DOHH2 (cell line): ENCODE results near the gene DOCK4.

Experiments used
- H3F3A ChIP-seq: fragments of 200-600 bp; sonication (generic), shearing (Covaris generic); 2 replicates; pipeline ENCODE4 v1.6.0; 2016; ENCODE audit warnings: antibody characterized with exemption, mild to moderate bottlenecking; ENCODE audit not compliant: control insufficient read depth, insufficient read depth
- H3K27ac ChIP-seq: fragments of 200-600 bp; sonication (generic); 2 replicates; pipeline ENCODE4 v1.5.1; 2014; ENCODE audit warnings: low read depth, mild to moderate bottlenecking, low read length, moderate library complexity
- H3K27me3 ChIP-seq: fragments of 200-600 bp; sonication (generic); 2 replicates; pipeline ENCODE4 v1.6.1; 2014; ENCODE audit warnings: mild to moderate bottlenecking, low read length, mixed read lengths; ENCODE audit not compliant: control insufficient read depth
- H3K36me3 ChIP-seq: fragments of 200-600 bp; sonication (generic); 2 replicates; pipeline ENCODE4 v1.6.1; 2014; ENCODE audit warnings: mild to moderate bottlenecking, low read length, moderate library complexity, mixed read lengths; ENCODE audit not compliant: control insufficient read depth
- H3K4me1 ChIP-seq: fragments of 200-600 bp; sonication (generic); 2 replicates; pipeline ENCODE4 v1.6.1; 2014; ENCODE audit warnings: mild to moderate bottlenecking, low read length, mixed read lengths; ENCODE audit not compliant: control insufficient read depth
- H3K4me2 ChIP-seq: fragments of 200-600 bp; sonication (generic); 2 replicates; pipeline ENCODE4 v1.6.0; 2014; ENCODE audit warnings: mild to moderate bottlenecking, low read length, moderate library complexity
- H3K4me3 ChIP-seq: fragments of 200-600 bp; sonication (generic); 2 replicates; pipeline ENCODE4 v1.5.1; 2014; ENCODE audit warnings: mild to moderate bottlenecking, low read length, mixed read lengths
- H3K79me2 ChIP-seq: fragments of 200-600 bp; sonication (generic); 2 replicates; pipeline ENCODE4 v1.6.1; 2014; ENCODE audit warnings: mild to moderate bottlenecking, low read length, mixed read lengths; ENCODE audit not compliant: control insufficient read depth
- H3K9me2 ChIP-seq: fragments of 200-600 bp; sonication (generic); replicated peaks from 2 replicates; pipeline ENCODE4 v1.6.1; 2014; ENCODE audit warnings: mild to moderate bottlenecking, low read length, mixed read lengths; ENCODE audit not compliant: control insufficient read depth
- H3K9me3 ChIP-seq: fragments of 200-600 bp; sonication (generic); 2 replicates; pipeline ENCODE4 v1.6.1; 2014; ENCODE audit warnings: antibody characterized with exemption, low read length, mixed read lengths; ENCODE audit not compliant: control insufficient read depth, insufficient read depth
- H4K20me1 ChIP-seq: fragments of 200-600 bp; sonication (generic); 2 replicates; pipeline ENCODE4 v1.6.0; 2014; ENCODE audit warnings: low read depth, mild to moderate bottlenecking, antibody characterized with exemption, low read length, moderate library complexity; ENCODE audit not compliant: control insufficient read depth, insufficient read depth
- CTCF ChIP-seq: fragments of 200-600 bp; sonication (generic); IDR thresholded peaks from one replicate; pipeline ENCODE4 v1.5.1; 2014; ENCODE audit warnings: antibody characterized with exemption, mild to moderate bottlenecking, low read depth, low read length; ENCODE audit not compliant: poor library complexity, severe bottlenecking
- EZH2phosphoT487 ChIP-seq: fragments of 200-600 bp; sonication (generic); IDR thresholded peaks from 2 replicates; pipeline ENCODE4 v1.6.1; 2017; ENCODE audit warnings: borderline replicate concordance, mild to moderate bottlenecking, antibody characterized with exemption, low read length, moderate library complexity, mixed read lengths

The DOCK4 gene

GRCh38 chr7:112176693-112177415, 29.3 kb downstream of the DOCK4 start:
- Histone ChIP-seq H3K4me3 (no peak overlapping the region), H4K20me1 (no peaks in the 10 kb centered on the region), H3K27me3 (peaks cover 46% of the 10 kb centered on the region), H3K9me3 (no peaks in the 10 kb centered on the region), H3K9me2 (no peaks in the 10 kb centered on the region), H3K36me3 (no peaks in the 10 kb centered on the region), H3K79me2 (no peaks in the 10 kb centered on the region), H3F3A (no peaks in the 10 kb centered on the region), H3K4me2 (no peak overlapping the region), H3K27ac (no peak overlapping the region), H3K4me1 (no peaks in the 10 kb centered on the region)
- TF ChIP-seq CTCF (no peak), EZH2phosphoT487 (no peak)

- H3K79me2 ChIP-seq, result no peaks in the 10 kb centered on the region
- H3K4me3 ChIP-seq, result no peak overlapping the region
Observed at GRCh38 chr7:112176241-112176640, 30.0 kb downstream of the DOCK4 start.

GRCh38 chr7:112174192-112174591, 32.0 kb downstream of the DOCK4 start:
- no peaks in the 10 kb centered on the region for H3K4me1 ChIP-seq
- no peak overlapping the region for H3K4me2 ChIP-seq
- H3K27ac ChIP-seq, result no peak overlapping the region
- no peaks in the 10 kb centered on the region for H3K36me3 ChIP-seq
- H3K79me2 ChIP-seq, result no peaks in the 10 kb centered on the region
- no peaks in the 10 kb centered on the region for H3F3A ChIP-seq
- TF ChIP-seq CTCF (no peak), EZH2phosphoT487 (no peak)
- H3K9me2 ChIP-seq, result no peaks in the 10 kb centered on the region
- H3K27me3 ChIP-seq, result peaks cover 29% of the 10 kb centered on the region
- no peaks in the 10 kb centered on the region for H3K9me3 ChIP-seq
- no peak overlapping the region for H3K4me3 ChIP-seq
- no peaks in the 10 kb centered on the region for H4K20me1 ChIP-seq

More at GRCh38 chr7:112176241-112176640, 30.0 kb downstream of the DOCK4 start:
- Histone ChIP-seq H3K4me2 (no peak overlapping the region), H3K27ac (no peak overlapping the region), H3K9me3 (no peaks in the 10 kb centered on the region), H3K36me3 (no peaks in the 10 kb centered on the region), H4K20me1 (no peaks in the 10 kb centered on the region), H3K4me1 (no peaks in the 10 kb centered on the region), H3F3A (no peaks in the 10 kb centered on the region), H3K27me3 (peaks cover 46% of the 10 kb centered on the region), H3K9me2 (no peaks in the 10 kb centered on the region)
- TF ChIP-seq CTCF (no peak), EZH2phosphoT487 (no peak)
